Midbrain (tissue), 1 donor: Measurements from ENCODE around the gene FAM170B.

Experiments
- DNase-seq: peaks from one replicate; lab custom pipeline; 2025; lab: John Stamatoyannopoulos, UW

FAM170B gene

GRCh38 chr10:49152037-49152436, 18.2 kb upstream of the FAM170B start:
- DNase-seq: no peak

- no peak for DNase-seq
Observed at GRCh38 chr10:49151481-49151880, 17.7 kb upstream of the FAM170B start.

GRCh38 chr10:49151025-49151445, 17.2 kb upstream of the FAM170B start:
- no peak for DNase-seq

GRCh38 chr10:49150426-49150825, 16.6 kb upstream of the FAM170B start:
- no peak for DNase-seq

GRCh38 chr10:49149881-49150280, 16.1 kb upstream of the FAM170B start:
- no peak for DNase-seq

GRCh38 chr10:49144058-49144720, 10.4 kb upstream of the FAM170B start:
- DNase-seq: no peak

- DNase-seq: no peak
Observed at GRCh38 chr10:49143249-49143648, 9.4 kb upstream of the FAM170B start.

- no peak for DNase-seq
Observed at GRCh38 chr10:49141541-49142332, 7.9 kb upstream of the FAM170B start.

GRCh38 chr10:49140304-49141177, 6.7 kb upstream of the FAM170B start:
- DNase-seq: no peak

- no peak for DNase-seq
Observed at GRCh38 chr10:49139846-49140195, 6.0 kb upstream of the FAM170B start.

GRCh38 chr10:49139028-49139845, 5.4 kb upstream of the FAM170B start:
- DNase-seq: no peak

- no peak for DNase-seq
Observed at GRCh38 chr10:49138361-49138891, 4.6 kb upstream of the FAM170B start.

- DNase-seq: no peak
Observed at GRCh38 chr10:49136525-49136924, 2.7 kb upstream of the FAM170B start.

GRCh38 chr10:49135575-49136313, 1.9 kb upstream of the FAM170B start:
- DNase-seq: no peak

- DNase-seq: no peak
Observed at GRCh38 chr10:49134327-49134726, 506 bp upstream of the FAM170B start.

GRCh38 chr10:49132362-49132737, 1.5 kb downstream of the FAM170B start:
- DNase-seq: no peak

GRCh38 chr10:49131507-49132361, 2.1 kb downstream of the FAM170B start:
- DNase-seq: no peak

GRCh38 chr10:49129376-49129775, 4.4 kb downstream of the FAM170B start:
- DNase-seq: no peak

- no peak for DNase-seq
Observed at GRCh38 chr10:49128854-49129253, 5.0 kb downstream of the FAM170B start.
